Transverse colon (tissue), 4 donors: Measurements from ENCODE around the gene ANKRD44.

Source experiments
- CTCF ChIP-seq, 5 experiments: fragments of 200-600 bp in 3 of 5; fragments of 450-650 bp in 2 of 5; sonication (generic) in 3 of 5; IDR thresholded peaks; 1 replicate in 2 of 5; 2 replicates in 3 of 5; pipeline ENCODE4 v1.5.1; 2016 to 2017; ENCODE audit warnings: antibody characterized with exemption in 5 of 5, inconsistent platforms in 3 of 5, mild to moderate bottlenecking in 2 of 5, moderate library complexity in 1 of 5
- EP300 ChIP-seq: sonication (generic); formaldehyde crosslinking; IDR thresholded peaks from one replicate; pipeline ENCODE4 v1.6.1; 2017; ENCODE audit warnings: antibody characterized with exemption, low read depth
- POLR2A ChIP-seq: fragments of 450-650 bp; IDR thresholded peaks from one replicate; pipeline ENCODE4 v1.6.1; 2016; ENCODE audit warnings: antibody characterized with exemption, mild to moderate bottlenecking, moderate library complexity
- POLR2AphosphoS5 ChIP-seq, 3 donors: sonication (generic); formaldehyde crosslinking; IDR thresholded peaks; one replicate each; pipeline ENCODE4 v1.6.1; 2016; ENCODE audit warnings: antibody characterized with exemption in 3 of 3

DNA sequence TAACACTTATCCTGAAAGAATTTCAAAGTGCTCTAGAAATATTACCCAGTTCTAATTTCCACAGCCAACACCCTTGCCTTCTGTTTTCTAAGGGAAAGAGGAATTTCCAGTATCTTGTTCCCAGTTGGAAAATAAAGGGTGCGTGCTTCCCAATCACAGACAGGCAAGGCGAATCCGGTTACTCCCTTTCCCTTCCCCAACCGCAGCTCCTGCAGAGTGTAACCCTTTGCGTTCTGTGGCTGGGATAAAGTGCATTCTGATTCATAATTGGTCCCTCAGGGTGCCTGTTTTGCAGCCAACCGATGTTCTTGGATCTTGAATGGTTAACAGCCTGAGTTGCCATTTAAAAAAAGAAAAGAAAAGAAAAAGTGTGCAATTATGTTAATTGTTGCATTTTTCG, 343.5 kb downstream of the ANKRD44 start:
- TF ChIP-seq CTCF (IDR thresholded peaks at IDR 0.05) = no peak
- no peak for TF ChIP-seq EP300
- TF ChIP-seq POLR2A = no peak
- no peak for TF ChIP-seq POLR2AphosphoS5 (IDR thresholded peaks at IDR 0.05)
